C4-2B (cell line): ENCODE results near the gene LRP1B.

Experiments used
- H3K27ac ChIP-seq: fragments of 450-650 bp; 2 replicates; pipeline ENCODE4 v1.5.1; 2017
- ZFX ChIP-seq: fragments of 450-650 bp; IDR thresholded peaks from 2 replicates; pipeline ENCODE4 v1.6.1; 2017
- TF ChIP-seq, protein P1 (sequence below): fragments of 450-650 bp; conservative IDR thresholded peaks from 2 replicates; pipeline ENCODE4 v1.5.1; 2017; ENCODE audit warnings: mild to moderate bottlenecking

LRP1B gene

DNA sequence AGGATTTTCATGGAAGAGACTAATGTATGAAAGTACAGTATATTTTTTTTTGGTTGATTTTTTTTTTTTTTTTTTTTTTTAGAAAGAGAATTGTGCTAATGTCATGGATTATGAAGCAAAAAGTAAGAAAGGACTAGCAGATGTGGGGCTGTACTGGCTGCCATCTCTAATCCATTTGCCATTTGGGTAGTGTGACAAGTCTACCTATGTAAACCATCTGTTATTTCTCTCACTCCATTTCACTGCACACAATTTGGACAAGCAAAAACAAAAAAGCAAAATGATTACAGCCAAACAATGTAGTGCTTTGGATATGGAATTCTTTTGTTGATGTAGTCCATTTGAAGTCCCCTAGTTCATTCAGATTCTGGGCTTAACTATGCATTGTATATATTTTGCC, 1355.4 kb downstream of the LRP1B start:
- no peak for TF ChIP-seq ZFX
- no peak overlapping the region for H3K27ac ChIP-seq

DNA sequence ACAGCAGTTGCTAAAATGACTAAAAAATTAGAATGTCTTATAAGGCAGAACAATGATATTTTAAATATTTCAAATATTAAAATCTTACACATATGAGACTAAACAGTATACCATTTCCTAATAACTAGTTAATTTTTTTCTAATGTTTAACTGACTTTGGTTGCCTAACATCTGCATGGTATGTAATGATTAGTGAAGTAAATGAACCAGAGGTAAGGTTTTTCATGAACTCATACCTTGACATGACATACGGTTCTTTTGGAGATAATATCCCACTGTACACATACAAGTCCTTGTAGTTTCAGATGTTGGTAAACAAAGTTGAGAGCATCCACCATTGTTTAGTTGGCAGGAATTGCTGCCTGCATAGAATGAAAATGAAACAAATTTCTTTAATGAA, 1360.2 kb downstream of the LRP1B start:
- H3K27ac ChIP-seq = no peak overlapping the region
- TF ChIP-seq, protein P1, sequence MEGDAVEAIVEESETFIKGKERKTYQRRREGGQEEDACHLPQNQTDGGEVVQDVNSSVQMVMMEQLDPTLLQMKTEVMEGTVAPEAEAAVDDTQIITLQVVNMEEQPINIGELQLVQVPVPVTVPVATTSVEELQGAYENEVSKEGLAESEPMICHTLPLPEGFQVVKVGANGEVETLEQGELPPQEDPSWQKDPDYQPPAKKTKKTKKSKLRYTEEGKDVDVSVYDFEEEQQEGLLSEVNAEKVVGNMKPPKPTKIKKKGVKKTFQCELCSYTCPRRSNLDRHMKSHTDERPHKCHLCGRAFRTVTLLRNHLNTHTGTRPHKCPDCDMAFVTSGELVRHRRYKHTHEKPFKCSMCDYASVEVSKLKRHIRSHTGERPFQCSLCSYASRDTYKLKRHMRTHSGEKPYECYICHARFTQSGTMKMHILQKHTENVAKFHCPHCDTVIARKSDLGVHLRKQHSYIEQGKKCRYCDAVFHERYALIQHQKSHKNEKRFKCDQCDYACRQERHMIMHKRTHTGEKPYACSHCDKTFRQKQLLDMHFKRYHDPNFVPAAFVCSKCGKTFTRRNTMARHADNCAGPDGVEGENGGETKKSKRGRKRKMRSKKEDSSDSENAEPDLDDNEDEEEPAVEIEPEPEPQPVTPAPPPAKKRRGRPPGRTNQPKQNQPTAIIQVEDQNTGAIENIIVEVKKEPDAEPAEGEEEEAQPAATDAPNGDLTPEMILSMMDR = no peak
- TF ChIP-seq ZFX = no peak

DNA sequence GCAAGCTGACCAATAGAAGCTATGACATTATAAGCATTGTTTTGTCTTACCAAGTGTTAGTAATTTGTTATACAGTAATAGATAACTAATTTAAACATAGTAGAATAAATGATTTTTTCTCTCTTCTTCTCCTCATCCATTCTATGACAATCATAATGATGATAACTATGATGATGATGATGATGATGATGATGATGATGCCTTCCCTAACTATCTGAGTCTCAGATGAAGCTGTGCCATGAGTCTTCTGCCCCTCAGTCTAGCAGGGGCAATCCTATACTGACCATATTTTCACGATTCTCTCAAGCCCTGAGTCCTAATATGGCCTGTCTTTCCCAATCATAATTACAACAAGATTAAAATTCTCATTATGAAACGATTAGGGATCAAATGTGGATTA, 1369.0 kb downstream of the LRP1B start:
- TF ChIP-seq, protein P1 = no peak
- no peak for TF ChIP-seq ZFX
- H3K27ac ChIP-seq = no peak overlapping the region

DNA sequence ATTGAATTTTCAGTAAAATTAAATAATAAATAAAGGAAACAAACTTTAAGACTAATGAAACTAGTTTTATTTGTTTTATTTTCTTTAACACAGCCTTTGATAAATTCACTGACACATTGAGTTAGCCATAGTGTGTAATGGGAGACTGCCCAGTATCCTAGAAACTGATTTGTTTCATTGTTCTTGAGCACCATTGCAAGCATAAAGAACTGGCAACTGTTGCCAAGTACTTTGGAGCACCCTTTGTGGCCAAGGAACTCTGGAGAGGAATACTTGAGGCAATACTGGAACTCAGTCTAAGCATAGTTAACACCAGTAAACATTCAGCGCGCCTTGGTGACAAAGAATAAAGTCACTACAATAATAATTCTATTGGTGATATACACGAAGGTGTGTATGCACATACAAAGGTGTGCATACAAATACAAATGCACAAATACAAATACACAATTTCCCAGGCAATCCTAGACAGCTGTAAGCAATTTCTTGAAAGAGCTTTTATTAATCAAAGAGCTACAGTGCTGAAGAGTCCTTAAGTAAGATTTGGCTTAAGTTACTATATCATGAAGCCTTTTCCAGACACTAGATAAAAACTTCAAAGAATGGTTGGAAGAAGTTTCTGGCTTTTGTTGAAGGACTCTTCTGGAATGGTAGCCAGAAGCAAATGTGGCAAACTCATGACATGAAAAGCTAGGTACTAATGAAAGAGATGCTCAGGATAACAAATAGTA, 1371.2 kb downstream of the LRP1B start:
- TF ChIP-seq, protein P1 = no peak
- H3K27ac ChIP-seq = no peak overlapping the region

DNA sequence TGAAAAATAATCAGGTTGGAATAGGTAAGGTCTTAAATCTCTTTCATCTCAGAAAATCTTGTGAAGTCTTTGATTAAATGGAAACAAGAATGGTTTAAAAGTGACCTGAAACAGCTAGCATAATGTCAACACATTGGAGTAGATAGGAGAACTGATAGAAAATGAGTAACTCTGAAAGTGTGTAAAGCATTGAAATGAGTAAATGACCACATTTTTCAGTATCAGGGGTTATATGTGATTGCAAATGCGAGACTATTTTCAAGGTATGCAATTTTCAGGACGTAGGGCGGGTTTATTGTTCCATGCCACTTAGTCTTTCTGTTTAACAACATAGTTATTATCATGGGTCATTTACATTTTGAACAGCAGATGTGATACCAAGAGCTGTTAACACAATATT, 1383.2 kb downstream of the LRP1B start:
- TF ChIP-seq ZFX = no peak
- TF ChIP-seq, protein P1 = no peak
- no peak overlapping the region for H3K27ac ChIP-seq

DNA sequence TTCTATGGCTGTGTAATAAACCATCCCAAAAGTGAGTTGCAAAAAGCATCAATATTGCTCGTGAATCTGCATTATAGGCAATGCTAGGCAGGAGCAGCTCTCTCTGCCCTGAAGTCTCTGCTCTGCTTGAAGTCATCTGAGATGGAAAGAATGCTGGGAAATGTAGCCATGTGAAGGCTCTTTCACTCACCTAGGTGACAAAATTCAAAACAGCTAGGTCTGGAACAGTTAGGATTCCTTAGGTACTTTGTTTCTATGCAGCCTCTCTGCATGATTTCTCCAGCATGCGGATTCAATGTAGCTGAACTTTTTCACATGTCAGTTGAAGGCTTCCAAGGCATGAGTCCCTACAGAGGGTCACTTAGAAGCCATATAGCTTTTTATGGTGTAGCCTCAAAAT, 1383.7 kb downstream of the LRP1B start:
- H3K27ac ChIP-seq = no peak overlapping the region
- TF ChIP-seq, protein P1 = no peak
- TF ChIP-seq ZFX = no peak

DNA sequence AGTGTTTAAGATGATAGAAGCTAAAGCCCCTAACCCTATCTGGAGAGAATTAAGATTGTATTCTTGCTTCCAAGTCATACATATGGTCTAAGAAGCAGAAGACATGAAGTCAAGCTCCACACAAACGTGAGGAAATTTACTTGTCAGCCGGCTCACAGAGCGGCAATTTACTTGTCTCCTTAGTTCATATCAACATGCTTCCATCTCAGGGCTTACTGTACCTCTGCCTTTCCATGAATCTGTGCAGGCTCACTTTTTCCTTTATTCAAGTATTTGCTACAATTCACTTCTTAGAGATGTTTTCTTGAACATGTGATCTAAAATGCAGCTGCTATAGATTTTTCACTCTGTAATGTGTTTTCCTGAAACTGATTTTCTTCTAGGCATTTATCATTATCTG, 1386.4 kb downstream of the LRP1B start:
- no peak overlapping the region for H3K27ac ChIP-seq
- TF ChIP-seq, protein P1 = no peak
- TF ChIP-seq ZFX = no peak

DNA sequence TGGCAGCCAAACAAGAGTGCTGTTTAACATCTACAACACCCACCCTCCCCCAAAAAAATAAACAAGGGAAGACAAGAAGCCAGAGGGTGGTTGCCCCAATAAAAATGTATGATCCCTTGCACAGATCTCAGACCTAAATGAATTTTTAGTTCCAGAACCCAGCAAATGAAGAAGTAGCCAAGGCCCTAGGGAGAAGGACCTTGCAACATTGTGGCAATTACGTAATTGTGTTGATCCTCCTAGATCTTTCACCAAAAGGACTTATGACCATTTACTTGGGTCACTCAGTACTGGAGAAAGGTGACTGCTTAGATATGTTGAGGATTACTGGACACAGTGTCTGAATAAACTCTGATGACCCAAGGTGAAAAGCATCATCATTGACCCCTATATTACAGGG, 1393.8 kb downstream of the LRP1B start:
- TF ChIP-seq, protein P1 = no peak
- H3K27ac ChIP-seq = no peak overlapping the region
